CD14-positive monocyte (primary cell): Measurements from ENCODE around the gene TFIP11. TPM values are rescaled to one million over a fixed set of nuclear protein-coding genes. Genes with fewer than 3 reads are reported as not detected.

Experiments
- DNase-seq, 3 donors: peaks; one replicate each; pipeline ENCODE4 v3.0.0-alpha.2; 2011 to 2022
- H2AFZ ChIP-seq: 2 replicates; pipeline ENCODE4 v1.6.0; 2012; ENCODE audit warnings: mild to moderate bottlenecking, low read depth, low read length, inconsistent platforms; ENCODE audit not compliant: insufficient read depth, poor library complexity, severe bottlenecking
- H3K27ac ChIP-seq, 2 donors: 1 replicate in 1 of 2; 2 replicates in 1 of 2; pipeline ENCODE4 v1.5.1; 2012 to 2013; ENCODE audit warnings: low read length in 2 of 2, control low read depth in 1 of 2, inconsistent platforms in 1 of 2, low read depth in 1 of 2, mild to moderate bottlenecking in 1 of 2
- H3K27me3 ChIP-seq, 2 donors: one replicate each; pipeline versions ENCODE4 v1.6.0 to v1.6.1; 2011 to 2013; ENCODE audit warnings: low read length in 2 of 2; ENCODE audit not compliant: control insufficient read depth in 2 of 2, insufficient read depth in 2 of 2
- H3K36me3 ChIP-seq, 2 donors: replicated peaks in 1 of 2; 1 replicate in 1 of 2; 2 replicates in 1 of 2; pipeline versions ENCODE4 v1.5.1 to v1.6.1; 2012 to 2013; ENCODE audit warnings: low read length in 2 of 2, control low read depth in 1 of 2, inconsistent platforms in 1 of 2, mild to moderate bottlenecking in 1 of 2; ENCODE audit not compliant: insufficient read depth in 2 of 2, control insufficient read depth in 1 of 2
- H3K4me1 ChIP-seq, 2 donors: 1 replicate in 1 of 2; 2 replicates in 1 of 2; pipeline versions ENCODE4 v1.5.1 to v1.6.1; 2012 to 2013; ENCODE audit warnings: low read length in 2 of 2, control low read depth in 1 of 2, inconsistent platforms in 1 of 2, mild to moderate bottlenecking in 1 of 2, moderate library complexity in 1 of 2; ENCODE audit not compliant: insufficient read depth in 2 of 2, control insufficient read depth in 1 of 2
- H3K4me2 ChIP-seq: replicated peaks from 2 replicates; pipeline ENCODE3; 2012; ENCODE audit warnings: low read length, moderate library complexity, mild to moderate bottlenecking; ENCODE audit not compliant: poor library complexity, severe bottlenecking; ENCODE audit errors: extremely low read depth
- H3K4me3 ChIP-seq, 3 experiments: fragments of 200-600 bp in 1 of 3; sonication (generic) in 1 of 3; replicated peaks in 1 of 3; 1 replicate in 2 of 3; 2 replicates in 1 of 3; pipeline ENCODE4 v1.5.1; 2011 to 2013; ENCODE audit warnings: low read length in 3 of 3, mild to moderate bottlenecking in 3 of 3, control low read depth in 2 of 3, low read depth in 2 of 3, inconsistent platforms in 1 of 3, moderate library complexity in 1 of 3
- H3K79me2 ChIP-seq: 2 replicates; pipeline ENCODE4 v1.6.0; 2012; ENCODE audit warnings: mild to moderate bottlenecking, control low read depth, inconsistent platforms, low read length, moderate library complexity; ENCODE audit not compliant: insufficient read depth
- H3K9ac ChIP-seq: 2 replicates; pipeline ENCODE4 v1.6.0; 2017; ENCODE audit warnings: low read length, mild to moderate bottlenecking; ENCODE audit not compliant: insufficient read depth, poor library complexity, severe bottlenecking
- H3K9me3 ChIP-seq, 2 donors: replicated peaks in 1 of 2; 1 replicate in 1 of 2; 2 replicates in 1 of 2; pipeline versions ENCODE4 v1.5.1 to v1.6.1; 2012 to 2013; ENCODE audit warnings: low read length in 2 of 2, control low read depth in 1 of 2; ENCODE audit not compliant: control insufficient read depth in 1 of 2, insufficient read depth in 1 of 2
- H4K20me1 ChIP-seq: 2 replicates; pipeline ENCODE4 v1.6.0; 2012; ENCODE audit warnings: mild to moderate bottlenecking, low read length, control low read depth, moderate library complexity; ENCODE audit not compliant: insufficient read depth
- H3K27ac Mint-ChIP-seq, 7 donors: one replicate each; pipeline ENCODE4 v1.8.0; 2020; ENCODE audit warnings: mild to moderate bottlenecking in 7 of 7, mixed read lengths in 7 of 7, moderate library complexity in 6 of 7, inconsistent platforms in 2 of 7
- H3K27me3 Mint-ChIP-seq, 3 donors: one replicate each; pipeline ENCODE4 v1.8.0; 2021 to 2022; ENCODE audit warnings: low read depth in 3 of 3, mild to moderate bottlenecking in 3 of 3, mixed read lengths in 3 of 3, moderate library complexity in 3 of 3, inconsistent platforms in 1 of 3
- H3K36me3 Mint-ChIP-seq, 2 donors: one replicate each; pipeline ENCODE4 v1.8.0; 2020; ENCODE audit warnings: mixed read lengths in 2 of 2, inconsistent platforms in 1 of 2, mild to moderate bottlenecking in 1 of 2
- H3K4me1 Mint-ChIP-seq: one replicate; pipeline ENCODE4 v1.8.0; 2020; ENCODE audit warnings: mild to moderate bottlenecking, mixed read lengths
- H3K4me3 Mint-ChIP-seq, 2 donors: one replicate each; pipeline ENCODE4 v1.8.0; 2020; ENCODE audit warnings: mild to moderate bottlenecking in 2 of 2, mixed read lengths in 2 of 2, moderate library complexity in 1 of 2
- H3K9me3 Mint-ChIP-seq, 7 donors: one replicate each; pipeline ENCODE4 v1.8.0; 2020 to 2022; ENCODE audit warnings: mixed read lengths in 7 of 7, mild to moderate bottlenecking in 6 of 7, moderate library complexity in 6 of 7, inconsistent platforms in 2 of 7
- WGBS: methylation state at CpG from one replicate; pipeline ENCODE4 v1.1.5; 2013; ENCODE audit warnings: missing lambda C conversion rate; ENCODE audit not compliant: insufficient coverage; 5-methylcytosine and 5-hydroxymethylcytosine counted together
- intact Hi-C, 2 donors: fragments of 100-400 bp; cut with micrococcal nuclease; formaldehyde crosslinking; loops; one replicate each; pipeline versions ENCODE4 v1.15.0 to v1.15.1; 2023
- polyA plus RNA-seq, 3 donors: library from polyadenylated mRNA; depleted of rRNA in 1 of 3; unstranded in 2 of 3; stranded (reverse) in 1 of 3; fragments of 300-500 nt in 2 of 3; fragments of >200 nt in 1 of 3; fragmentation: Illumina TruSeq in 2 of 3; gene quantifications; 1 replicate in 2 of 3; 2 replicates in 1 of 3; pipeline ENCODE4 v1.2.3, GENCODE V29; 2012 to 2021
- TF ChIP-seq, protein P1 (sequence below): fragments of 200-600 bp; IDR thresholded peaks from one replicate; pipeline ENCODE4 v1.8.0; 2022; ENCODE audit warnings: antibody characterized with exemption, mild to moderate bottlenecking

The TFIP11 gene
- polyA plus RNA-seq, 3 donors, result 10.1 to 25.5 (median 19.8) TPM

DNA sequence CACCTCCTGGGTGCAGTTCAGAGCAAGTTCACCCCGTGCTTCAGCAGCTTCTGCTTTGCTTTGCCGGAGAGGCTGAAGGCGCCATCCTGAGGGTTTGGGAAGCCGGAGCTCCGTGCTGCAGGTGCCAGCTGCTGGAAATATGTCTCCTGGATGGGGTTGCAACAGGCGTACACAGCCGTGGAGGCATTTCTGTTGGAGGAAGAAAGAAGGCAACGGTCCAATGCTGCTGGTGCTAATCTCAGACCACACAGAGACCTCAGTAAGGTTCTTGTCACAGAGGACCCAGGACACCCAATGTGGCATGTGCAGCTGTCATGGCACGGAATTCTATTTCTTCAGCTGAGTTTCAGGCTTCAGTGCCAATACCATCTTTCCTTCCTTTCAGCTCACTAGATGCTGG lies 59.1 kb downstream of the TFIP11 start:
- 96% methylated on average over 8 of the region's 9 CpGs for WGBS
- H3K4me3 ChIP-seq, result no peak overlapping the region
- Mint-ChIP-seq H3K9me3 (peaks cover 0 to 3% (median 0%) of the 10 kb centered on the region in 7 donors), H3K27me3 (peaks cover 0 to 2% (median 2%) of the 10 kb centered on the region in 3 donors), H3K27ac (peak overlapping the region in 1 of 7 donors; percentile 31), H3K4me1 (no peaks in the 10 kb centered on the region), H3K4me3 (no peak overlapping the region), H3K36me3 (peaks cover 63 to 65% of the 10 kb centered on the region in 2 donors)
- DNase-seq, result no peak
- intact Hi-C loops, result no loop called here
- no peak overlapping the region for H2AFZ ChIP-seq
- H3K36me3 ChIP-seq, result peaks cover 44 to 70% of the 10 kb centered on the region in 2 donors
- H3K27me3 ChIP-seq, result no peaks in the 10 kb centered on the region
- no peaks in the 10 kb centered on the region for H3K9me3 ChIP-seq
- TF ChIP-seq, protein P1, sequence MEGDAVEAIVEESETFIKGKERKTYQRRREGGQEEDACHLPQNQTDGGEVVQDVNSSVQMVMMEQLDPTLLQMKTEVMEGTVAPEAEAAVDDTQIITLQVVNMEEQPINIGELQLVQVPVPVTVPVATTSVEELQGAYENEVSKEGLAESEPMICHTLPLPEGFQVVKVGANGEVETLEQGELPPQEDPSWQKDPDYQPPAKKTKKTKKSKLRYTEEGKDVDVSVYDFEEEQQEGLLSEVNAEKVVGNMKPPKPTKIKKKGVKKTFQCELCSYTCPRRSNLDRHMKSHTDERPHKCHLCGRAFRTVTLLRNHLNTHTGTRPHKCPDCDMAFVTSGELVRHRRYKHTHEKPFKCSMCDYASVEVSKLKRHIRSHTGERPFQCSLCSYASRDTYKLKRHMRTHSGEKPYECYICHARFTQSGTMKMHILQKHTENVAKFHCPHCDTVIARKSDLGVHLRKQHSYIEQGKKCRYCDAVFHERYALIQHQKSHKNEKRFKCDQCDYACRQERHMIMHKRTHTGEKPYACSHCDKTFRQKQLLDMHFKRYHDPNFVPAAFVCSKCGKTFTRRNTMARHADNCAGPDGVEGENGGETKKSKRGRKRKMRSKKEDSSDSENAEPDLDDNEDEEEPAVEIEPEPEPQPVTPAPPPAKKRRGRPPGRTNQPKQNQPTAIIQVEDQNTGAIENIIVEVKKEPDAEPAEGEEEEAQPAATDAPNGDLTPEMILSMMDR, result no peak
- H3K4me2 ChIP-seq, result no peak overlapping the region
- no peak overlapping the region for H3K27ac ChIP-seq
- H3K4me1 ChIP-seq, result no peaks in the 10 kb centered on the region
- no peaks in the 10 kb centered on the region for H3K79me2 ChIP-seq
- H3K9ac ChIP-seq, result no peak overlapping the region
- H4K20me1 ChIP-seq, result no peaks in the 10 kb centered on the region

DNA sequence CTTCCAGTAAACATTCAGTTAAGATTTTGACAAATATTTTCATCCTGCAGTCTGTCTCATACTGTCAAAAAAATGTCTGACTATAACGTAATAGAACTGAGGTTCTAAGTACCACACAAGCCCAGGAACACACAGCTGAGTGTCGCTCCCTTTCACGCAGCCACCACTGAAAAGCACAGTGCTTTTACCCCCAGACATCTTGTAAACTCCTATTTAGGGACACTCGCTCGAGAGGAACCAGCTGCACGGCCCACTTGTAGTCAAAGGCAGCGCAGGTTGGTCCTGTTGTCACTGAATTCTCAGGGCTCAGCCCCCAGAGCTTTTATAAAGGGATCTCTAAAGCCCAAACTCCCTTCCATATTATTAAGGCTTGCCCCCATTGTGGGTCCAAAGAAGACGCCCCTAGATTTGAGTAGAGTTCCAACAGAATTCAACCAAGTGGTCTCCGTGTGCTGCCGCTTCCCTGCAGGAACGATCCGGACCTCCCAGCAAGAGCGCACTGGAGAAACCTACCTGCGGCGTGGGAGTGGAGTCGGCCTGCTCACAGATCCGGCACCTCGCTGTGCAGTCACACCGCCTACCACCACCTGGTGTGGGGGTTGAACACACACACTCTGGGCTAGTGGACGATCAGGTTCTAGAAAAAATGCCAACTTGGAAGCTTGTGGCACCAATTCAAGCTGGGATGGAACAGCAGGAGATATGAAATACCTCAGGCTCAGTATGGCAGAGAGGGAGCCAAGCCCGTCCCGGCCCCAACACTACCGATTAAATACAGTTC lies 59.8 kb downstream of the TFIP11 start:
- 96% methylated on average over 17 of the region's 23 CpGs for WGBS
- H3K9me3 ChIP-seq, result no peaks in the 10 kb centered on the region
- H3K4me2 ChIP-seq, result no peak overlapping the region
- no peak for DNase-seq
- peaks cover 56 to 57% of the 10 kb centered on the region in 2 donors for H3K36me3 Mint-ChIP-seq
- H3K36me3 ChIP-seq, result peaks cover 36 to 62% of the 10 kb centered on the region in 2 donors
- peaks cover 3% of the 10 kb centered on the region for H3K4me1 Mint-ChIP-seq
- H3K27ac Mint-ChIP-seq, result peak overlapping the region in 2 of 7 donors; percentile 2 to 51
- no peaks in the 10 kb centered on the region for H4K20me1 ChIP-seq
- H3K27ac ChIP-seq, result no peak overlapping the region
- TF ChIP-seq, protein P1, result no peak
- peaks cover 0 to 2% (median 2%) of the 10 kb centered on the region in 3 donors for H3K27me3 Mint-ChIP-seq
- peaks cover 0 to 3% (median 0%) of the 10 kb centered on the region in 7 donors for H3K9me3 Mint-ChIP-seq
- intact Hi-C loops, result no loop called here
- H3K4me1 ChIP-seq, result no peaks in the 10 kb centered on the region
- H3K9ac ChIP-seq, result no peak overlapping the region
- no peaks in the 10 kb centered on the region for H3K79me2 ChIP-seq
- H2AFZ ChIP-seq, result no peak overlapping the region
- no peaks in the 10 kb centered on the region for H3K27me3 ChIP-seq
- no peak overlapping the region for H3K4me3 ChIP-seq
- no peak overlapping the region for H3K4me3 Mint-ChIP-seq
